Peyer's patch (tissue), 4 donors: ENCODE measurements around the gene STAM. TPM values are rescaled to one million over a fixed set of nuclear protein-coding genes. Genes with fewer than 3 reads are reported as not detected.

Experiments used
- DNase-seq, 3 donors: peaks; one replicate each; pipeline ENCODE4 v3.0.0-alpha.2; 2017 to 2019
- H3K27ac ChIP-seq, 4 donors: fragments of 200-600 bp; sonication (generic); one replicate each; pipeline ENCODE4 v1.5.1; 2016 to 2019
- H3K27me3 ChIP-seq, 2 donors: fragments of 200-600 bp; sonication (generic); one replicate each; pipeline ENCODE4 v1.5.1; 2019
- H3K36me3 ChIP-seq, 3 donors: fragments of 200-600 bp; sonication (generic); one replicate each; pipeline ENCODE4 v1.5.1; 2016 to 2019
- H3K4me1 ChIP-seq, 4 donors: fragments of 200-600 bp; sonication (generic); one replicate each; pipeline ENCODE4 v1.5.1; 2016 to 2019
- H3K4me3 ChIP-seq, 4 donors: fragments of 200-600 bp; sonication (generic); 1 replicate in 3 of 4; 2 replicates in 1 of 4; pipeline ENCODE4 v1.5.1; 2016 to 2019; ENCODE audit warnings: mild to moderate bottlenecking in 1 of 4
- H3K9me3 ChIP-seq, 4 donors: fragments of 200-600 bp; sonication (generic); one replicate each; pipeline ENCODE4 v1.5.1; 2016 to 2019; ENCODE audit warnings: mild to moderate bottlenecking in 1 of 4
- POLR2A ChIP-seq, 2 donors: fragments of 450-650 bp; IDR thresholded peaks; one replicate each; pipeline ENCODE4 v1.5.1; 2017; ENCODE audit warnings: antibody characterized with exemption in 2 of 2, mild to moderate bottlenecking in 2 of 2, moderate library complexity in 2 of 2
- total RNA-seq, 4 donors: library from RNA; depleted of rRNA; stranded (reverse); fragments of >200 nt; gene quantifications; one replicate each; pipeline ENCODE4 v1.1.0, GENCODE V29; 2016
- TF ChIP-seq, protein P1 (sequence below), 6 experiments: fragments of 450-650 bp in 4 of 6; fragments of 200-600 bp in 2 of 6; sonication (generic) in 1 of 6; IDR thresholded peaks; one replicate each; pipeline ENCODE4 v1.5.1; 2017 to 2019; ENCODE audit warnings: antibody characterized with exemption in 6 of 6, mild to moderate bottlenecking in 3 of 6, moderate library complexity in 1 of 6

The STAM gene
- total RNA-seq, 4 donors from 2014 or later = 7.9 to 28.1 (median 16.2) TPM

DNA sequence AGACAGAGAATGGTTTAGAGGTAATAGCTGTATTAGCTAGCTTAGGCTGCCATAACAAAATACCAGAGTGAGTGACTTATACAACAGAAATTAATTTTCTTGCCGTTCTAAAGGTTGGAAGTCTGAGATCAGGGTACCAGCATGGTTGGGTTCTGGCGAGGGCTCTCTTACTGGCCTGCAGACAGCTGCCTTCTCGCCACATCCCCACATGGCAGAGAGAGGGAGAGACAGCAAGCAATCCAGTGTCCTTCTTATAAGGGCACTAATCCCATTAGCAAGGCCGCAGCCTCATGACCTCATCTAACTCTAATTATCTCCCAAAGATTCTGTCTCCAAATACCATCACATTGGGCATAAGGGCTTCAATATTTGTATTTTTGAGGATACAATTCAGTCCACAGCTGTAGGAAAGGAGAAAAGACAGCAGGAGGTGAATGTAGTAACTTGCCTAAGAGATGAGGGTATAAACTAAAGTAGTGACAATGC, 3.6 kb upstream of the STAM start:
- TF ChIP-seq, protein P1, sequence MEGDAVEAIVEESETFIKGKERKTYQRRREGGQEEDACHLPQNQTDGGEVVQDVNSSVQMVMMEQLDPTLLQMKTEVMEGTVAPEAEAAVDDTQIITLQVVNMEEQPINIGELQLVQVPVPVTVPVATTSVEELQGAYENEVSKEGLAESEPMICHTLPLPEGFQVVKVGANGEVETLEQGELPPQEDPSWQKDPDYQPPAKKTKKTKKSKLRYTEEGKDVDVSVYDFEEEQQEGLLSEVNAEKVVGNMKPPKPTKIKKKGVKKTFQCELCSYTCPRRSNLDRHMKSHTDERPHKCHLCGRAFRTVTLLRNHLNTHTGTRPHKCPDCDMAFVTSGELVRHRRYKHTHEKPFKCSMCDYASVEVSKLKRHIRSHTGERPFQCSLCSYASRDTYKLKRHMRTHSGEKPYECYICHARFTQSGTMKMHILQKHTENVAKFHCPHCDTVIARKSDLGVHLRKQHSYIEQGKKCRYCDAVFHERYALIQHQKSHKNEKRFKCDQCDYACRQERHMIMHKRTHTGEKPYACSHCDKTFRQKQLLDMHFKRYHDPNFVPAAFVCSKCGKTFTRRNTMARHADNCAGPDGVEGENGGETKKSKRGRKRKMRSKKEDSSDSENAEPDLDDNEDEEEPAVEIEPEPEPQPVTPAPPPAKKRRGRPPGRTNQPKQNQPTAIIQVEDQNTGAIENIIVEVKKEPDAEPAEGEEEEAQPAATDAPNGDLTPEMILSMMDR (IDR thresholded peaks at IDR 0.05) = no peak
- TF ChIP-seq POLR2A (IDR thresholded peaks at IDR 0.05) = no peak
- no peak for DNase-seq
- Histone ChIP-seq H3K36me3 (no peaks in the 10 kb centered on the region), H3K4me3 (no peak overlapping the region), H3K4me1 (peaks cover 0 to 15% (median 2%) of the 10 kb centered on the region in 4 donors), H3K27ac (no peak overlapping the region), H3K9me3 (no peaks in the 10 kb centered on the region), H3K27me3 (no peaks in the 10 kb centered on the region)

DNA sequence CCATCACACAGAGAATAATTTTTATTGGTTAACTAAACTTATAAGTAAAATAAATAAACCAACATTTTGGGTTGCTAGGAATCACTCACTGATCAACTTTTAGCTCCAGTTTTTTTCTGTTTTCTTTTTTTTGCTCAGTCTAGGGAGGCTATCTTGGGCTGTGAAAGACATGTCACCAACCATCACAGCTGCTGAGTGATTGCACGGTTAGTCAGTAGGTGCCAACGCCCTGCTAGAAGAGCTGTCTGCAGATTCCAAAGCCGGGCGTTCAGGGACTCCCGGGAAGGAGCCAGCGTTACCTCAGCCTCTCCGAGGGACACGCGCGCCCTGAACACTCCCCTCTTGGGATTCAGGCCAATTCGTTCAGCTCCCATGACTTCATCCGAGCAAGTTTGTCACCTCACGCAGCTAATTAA, 604 bp upstream of the STAM start:
- Histone ChIP-seq H3K36me3 (no peaks in the 10 kb centered on the region), H3K27ac (peak overlapping the region; percentile 89 to 97 (median 92)), H3K9me3 (no peaks in the 10 kb centered on the region), H3K4me3 (peak overlapping the region; percentile 62 to 82 (median 68)), H3K4me1 (peaks cover 0 to 42% (median 5%) of the 10 kb centered on the region in 4 donors), H3K27me3 (no peaks in the 10 kb centered on the region)
- TF ChIP-seq, protein P1 (IDR thresholded peaks at IDR 0.05) = no peak
- TF ChIP-seq POLR2A (IDR thresholded peaks at IDR 0.05) = no peak
- peak in 2 of 3 donors; percentile 80 to 82 for DNase-seq

DNA sequence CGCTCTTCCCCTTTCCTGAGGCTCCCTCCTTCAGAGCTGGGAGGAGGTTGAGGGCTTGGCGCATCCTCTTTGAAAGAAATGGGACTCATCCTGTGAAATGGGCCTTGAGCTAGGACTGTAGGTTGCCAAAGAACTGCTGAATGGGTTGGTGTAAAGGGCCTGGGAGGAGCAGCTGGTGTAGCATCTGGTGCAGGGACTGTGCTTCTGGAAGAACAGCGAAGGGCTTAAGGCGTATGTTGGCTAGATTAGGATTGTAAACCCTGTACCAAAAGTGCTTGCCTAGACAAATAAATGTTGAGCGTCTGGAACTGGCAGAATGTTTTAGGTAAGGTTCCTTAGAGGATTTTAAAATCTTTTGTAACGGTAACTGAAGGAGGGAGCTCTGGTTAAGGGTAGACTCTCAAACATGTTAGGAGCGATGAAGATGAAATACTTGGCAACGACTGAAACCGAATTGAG, 563 bp downstream of the STAM start:
- DNase-seq = no peak
- Histone ChIP-seq H3K4me3 (peak overlapping the region; percentile 62 to 82 (median 68)), H3K27me3 (no peaks in the 10 kb centered on the region), H3K4me1 (peaks cover 0 to 47% (median 5%) of the 10 kb centered on the region in 4 donors), H3K9me3 (no peaks in the 10 kb centered on the region), H3K36me3 (no peaks in the 10 kb centered on the region), H3K27ac (peak overlapping the region; percentile 89 to 97 (median 92))
- no peak for TF ChIP-seq POLR2A (IDR thresholded peaks at IDR 0.05)
- TF ChIP-seq, protein P1 (IDR thresholded peaks at IDR 0.05) = no peak

DNA sequence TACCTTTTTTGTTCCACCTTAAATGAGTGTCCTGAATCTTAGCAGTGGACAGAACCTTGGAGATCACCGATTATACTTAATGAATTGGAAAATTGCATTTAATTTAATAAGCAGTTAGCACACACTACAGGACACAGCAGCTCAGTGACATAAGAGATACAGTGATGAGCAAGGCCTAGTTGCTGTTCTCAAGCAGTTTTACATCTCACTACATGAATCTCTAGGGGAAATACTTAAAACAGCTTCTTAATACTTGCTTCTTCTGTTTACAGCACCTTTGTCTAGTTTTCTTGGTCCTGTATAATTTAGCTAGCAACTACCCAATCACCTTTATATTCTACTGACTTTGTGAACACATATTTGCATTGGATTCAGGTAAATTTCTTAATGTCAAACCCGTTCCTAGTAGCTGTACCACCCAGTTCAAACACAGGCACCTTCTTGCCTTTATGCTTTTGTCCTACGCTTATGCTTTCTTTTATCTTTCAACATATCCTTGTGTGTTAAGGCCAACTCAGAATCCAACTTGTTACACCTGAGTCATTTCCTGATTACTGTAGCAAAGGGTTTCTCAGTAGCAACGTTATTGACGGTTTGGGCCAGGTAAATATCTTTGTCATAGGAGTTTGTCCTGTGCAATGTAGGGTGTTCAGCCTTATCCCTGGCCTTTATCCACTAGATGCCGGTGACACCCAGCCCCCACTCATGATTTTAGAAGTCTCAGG, 1.8 kb downstream of the STAM start:
- H3K4me3 ChIP-seq = peak overlapping the region in 1 of 4 donors; percentile 62
- no peaks in the 10 kb centered on the region for H3K27me3 ChIP-seq
- TF ChIP-seq, protein P1 (IDR thresholded peaks at IDR 0.05) = no peak
- no peak for TF ChIP-seq POLR2A (IDR thresholded peaks at IDR 0.05)
- H3K9me3 ChIP-seq = no peaks in the 10 kb centered on the region
- no peak overlapping the region for H3K27ac ChIP-seq
- no peak for DNase-seq
- H3K36me3 ChIP-seq = no peaks in the 10 kb centered on the region
- peaks cover 0 to 47% (median 5%) of the 10 kb centered on the region in 4 donors for H3K4me1 ChIP-seq

DNA sequence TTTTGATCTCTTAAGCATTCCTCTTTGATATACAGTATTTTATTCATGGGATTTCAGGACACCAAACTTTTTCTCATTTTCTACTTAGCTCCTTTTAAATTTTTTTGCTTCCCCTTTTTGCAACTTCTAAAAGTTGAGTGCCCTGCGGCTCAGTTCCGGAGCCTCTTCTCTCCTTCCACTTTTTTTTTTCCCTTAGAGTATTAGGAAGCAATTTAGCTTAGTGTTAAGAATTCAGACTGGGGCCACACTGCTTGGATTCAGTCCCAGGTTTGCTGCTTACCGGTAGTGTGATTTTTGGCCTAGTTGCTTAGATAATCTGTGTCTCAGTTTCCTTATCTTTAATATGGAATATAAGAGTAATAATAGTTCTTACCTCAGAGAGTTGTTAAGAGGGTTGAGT, 3.4 kb downstream of the STAM start:
- H3K27ac ChIP-seq = no peak overlapping the region
- peaks cover 0 to 47% (median 5%) of the 10 kb centered on the region in 4 donors for H3K4me1 ChIP-seq
- DNase-seq = no peak

More for the DNA sequence above, 3.4 kb downstream of the STAM start:
- Histone ChIP-seq H3K4me3 (no peak overlapping the region), H3K27me3 (no peaks in the 10 kb centered on the region), H3K9me3 (no peaks in the 10 kb centered on the region), H3K36me3 (no peaks in the 10 kb centered on the region)
- TF ChIP-seq, protein P1 (IDR thresholded peaks at IDR 0.05) = no peak
- TF ChIP-seq POLR2A (IDR thresholded peaks at IDR 0.05) = no peak
